DOHH2 (cell line): ENCODE measurements around the gene NAPB.

Source experiments
- H3F3A ChIP-seq: fragments of 200-600 bp; sonication (generic), shearing (Covaris generic); 2 replicates; pipeline ENCODE4 v1.6.0; 2016; ENCODE audit warnings: antibody characterized with exemption, mild to moderate bottlenecking; ENCODE audit not compliant: control insufficient read depth, insufficient read depth
- H3K27ac ChIP-seq: fragments of 200-600 bp; sonication (generic); 2 replicates; pipeline ENCODE4 v1.5.1; 2014; ENCODE audit warnings: low read depth, mild to moderate bottlenecking, low read length, moderate library complexity
- H3K27me3 ChIP-seq: fragments of 200-600 bp; sonication (generic); 2 replicates; pipeline ENCODE4 v1.6.1; 2014; ENCODE audit warnings: mild to moderate bottlenecking, low read length, mixed read lengths; ENCODE audit not compliant: control insufficient read depth
- H3K36me3 ChIP-seq: fragments of 200-600 bp; sonication (generic); 2 replicates; pipeline ENCODE4 v1.6.1; 2014; ENCODE audit warnings: mild to moderate bottlenecking, low read length, moderate library complexity, mixed read lengths; ENCODE audit not compliant: control insufficient read depth
- H3K4me1 ChIP-seq: fragments of 200-600 bp; sonication (generic); 2 replicates; pipeline ENCODE4 v1.6.1; 2014; ENCODE audit warnings: mild to moderate bottlenecking, low read length, mixed read lengths; ENCODE audit not compliant: control insufficient read depth
- H3K4me2 ChIP-seq: fragments of 200-600 bp; sonication (generic); 2 replicates; pipeline ENCODE4 v1.6.0; 2014; ENCODE audit warnings: mild to moderate bottlenecking, low read length, moderate library complexity
- H3K4me3 ChIP-seq: fragments of 200-600 bp; sonication (generic); 2 replicates; pipeline ENCODE4 v1.5.1; 2014; ENCODE audit warnings: mild to moderate bottlenecking, low read length, mixed read lengths
- H3K79me2 ChIP-seq: fragments of 200-600 bp; sonication (generic); 2 replicates; pipeline ENCODE4 v1.6.1; 2014; ENCODE audit warnings: mild to moderate bottlenecking, low read length, mixed read lengths; ENCODE audit not compliant: control insufficient read depth
- H3K9me2 ChIP-seq: fragments of 200-600 bp; sonication (generic); replicated peaks from 2 replicates; pipeline ENCODE4 v1.6.1; 2014; ENCODE audit warnings: mild to moderate bottlenecking, low read length, mixed read lengths; ENCODE audit not compliant: control insufficient read depth
- H3K9me3 ChIP-seq: fragments of 200-600 bp; sonication (generic); 2 replicates; pipeline ENCODE4 v1.6.1; 2014; ENCODE audit warnings: antibody characterized with exemption, low read length, mixed read lengths; ENCODE audit not compliant: control insufficient read depth, insufficient read depth
- H4K20me1 ChIP-seq: fragments of 200-600 bp; sonication (generic); 2 replicates; pipeline ENCODE4 v1.6.0; 2014; ENCODE audit warnings: low read depth, mild to moderate bottlenecking, antibody characterized with exemption, low read length, moderate library complexity; ENCODE audit not compliant: control insufficient read depth, insufficient read depth
- CTCF ChIP-seq: fragments of 200-600 bp; sonication (generic); IDR thresholded peaks from one replicate; pipeline ENCODE4 v1.5.1; 2014; ENCODE audit warnings: antibody characterized with exemption, mild to moderate bottlenecking, low read depth, low read length; ENCODE audit not compliant: poor library complexity, severe bottlenecking
- EZH2phosphoT487 ChIP-seq: fragments of 200-600 bp; sonication (generic); IDR thresholded peaks from 2 replicates; pipeline ENCODE4 v1.6.1; 2017; ENCODE audit warnings: borderline replicate concordance, mild to moderate bottlenecking, antibody characterized with exemption, low read length, moderate library complexity, mixed read lengths

NAPB gene

GRCh38 chr20:23454816-23455215, 33.5 kb upstream of the NAPB start:
- H3K27me3 ChIP-seq = no peaks in the 10 kb centered on the region
- no peaks in the 10 kb centered on the region for H3K4me1 ChIP-seq
- H3K4me2 ChIP-seq = no peak overlapping the region
- H3F3A ChIP-seq = no peaks in the 10 kb centered on the region
- H3K9me3 ChIP-seq = no peaks in the 10 kb centered on the region
- H3K9me2 ChIP-seq = no peaks in the 10 kb centered on the region
- H4K20me1 ChIP-seq = no peaks in the 10 kb centered on the region
- no peak for TF ChIP-seq EZH2phosphoT487
- no peak for TF ChIP-seq CTCF
- no peaks in the 10 kb centered on the region for H3K36me3 ChIP-seq
- no peak overlapping the region for H3K4me3 ChIP-seq
- H3K27ac ChIP-seq = no peak overlapping the region
- no peaks in the 10 kb centered on the region for H3K79me2 ChIP-seq

DNA sequence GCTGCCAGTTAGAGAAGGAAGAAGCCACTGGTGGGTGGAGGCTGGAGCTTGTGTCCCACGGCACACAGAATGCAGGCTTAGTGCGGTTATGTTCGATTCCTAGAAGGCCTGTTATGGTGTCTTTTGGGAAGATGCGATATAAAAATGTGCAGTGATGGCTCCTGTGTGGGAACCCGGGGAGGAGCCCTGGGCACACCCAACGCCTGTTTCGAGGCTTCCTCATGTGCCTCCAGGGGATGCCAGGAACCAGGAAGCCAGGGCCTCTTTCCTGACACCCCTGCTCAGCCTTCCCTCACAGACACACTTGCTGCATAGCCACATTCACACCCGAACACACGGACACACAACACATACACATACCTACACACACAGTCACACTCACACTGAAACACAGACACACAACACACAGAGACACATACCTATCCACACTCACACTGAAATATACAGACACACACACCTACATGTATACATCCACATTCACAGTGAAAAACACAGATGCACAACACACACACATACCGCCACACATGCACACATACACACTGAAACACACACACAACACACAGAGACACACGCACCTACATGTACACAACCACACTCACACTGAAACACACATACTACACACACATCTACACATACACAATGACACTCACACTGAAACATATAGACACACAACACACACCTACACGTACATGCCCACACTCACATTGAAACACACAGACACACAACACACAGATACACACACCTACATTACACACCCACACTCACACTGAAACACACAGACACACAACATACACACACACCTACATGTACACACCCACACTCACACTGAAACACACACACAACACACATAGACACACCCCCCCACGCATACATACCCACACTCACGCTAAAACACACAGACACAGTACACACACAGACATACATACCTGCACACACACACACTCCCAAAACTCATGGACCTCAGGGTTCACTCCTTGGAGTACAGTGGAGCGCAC, 32.6 kb upstream of the NAPB start:
- Histone ChIP-seq H3K4me1 (no peaks in the 10 kb centered on the region), H3K27me3 (no peaks in the 10 kb centered on the region)

GRCh38 chr20:23452776-23453175, 31.5 kb upstream of the NAPB start, which contains the start of gene CST11:
TSS of gene CST11 (minus strand) at chr20:23452876. CDS start at chr20:23452811, 65 bp downstream.
- Histone ChIP-seq H4K20me1 (no peaks in the 10 kb centered on the region), H3K27me3 (no peaks in the 10 kb centered on the region)

More for the DNA sequence above, 32.6 kb upstream of the NAPB start:
- no peak for TF ChIP-seq CTCF
- no peak for TF ChIP-seq EZH2phosphoT487
- H3K9me2 ChIP-seq = no peaks in the 10 kb centered on the region
- H3K9me3 ChIP-seq = no peaks in the 10 kb centered on the region
- H3K79me2 ChIP-seq = no peaks in the 10 kb centered on the region
- H3K36me3 ChIP-seq = no peaks in the 10 kb centered on the region
- no peaks in the 10 kb centered on the region for H4K20me1 ChIP-seq
- H3F3A ChIP-seq = no peaks in the 10 kb centered on the region
- no peak overlapping the region for H3K27ac ChIP-seq
- no peak overlapping the region for H3K4me2 ChIP-seq
- H3K4me3 ChIP-seq = no peak overlapping the region

More at GRCh38 chr20:23452776-23453175, 31.5 kb upstream of the NAPB start, which contains the start of gene CST11:
- Histone ChIP-seq H3F3A (no peaks in the 10 kb centered on the region), H3K4me3 (no peak within 1 kb of the TSS), H3K9me3 (no peaks in the 10 kb centered on the region), H3K79me2 (no peaks in the 10 kb centered on the region), H3K36me3 (no peaks in the 10 kb centered on the region), H3K9me2 (no peaks in the 10 kb centered on the region), H3K4me1 (no peaks in the 10 kb centered on the region), H3K4me2 (no peak within 1 kb of the TSS), H3K27ac (no peak within 1 kb of the TSS)
- TF ChIP-seq CTCF (no peak), EZH2phosphoT487 (no peak)
